Ovary (tissue), 3 donors: Measurements from ENCODE around the gene TRIM60.

Source experiments
- POLR2A ChIP-seq: fragments of 450-650 bp; IDR thresholded peaks from one replicate; pipeline ENCODE4 v1.6.1; 2017; ENCODE audit warnings: antibody characterized with exemption, mild to moderate bottlenecking, moderate library complexity
- TF ChIP-seq, protein P1 (sequence below), 3 donors: fragments of 450-650 bp in 2 of 3; fragments of 200-600 bp in 1 of 3; IDR thresholded peaks; one replicate each; pipeline versions ENCODE4 v1.5.1 to v1.8.0; 2016 to 2022; ENCODE audit warnings: antibody characterized with exemption in 3 of 3, mild to moderate bottlenecking in 1 of 3
- donor health status: DM: no; HTN: no; CAD: no.

DNA sequence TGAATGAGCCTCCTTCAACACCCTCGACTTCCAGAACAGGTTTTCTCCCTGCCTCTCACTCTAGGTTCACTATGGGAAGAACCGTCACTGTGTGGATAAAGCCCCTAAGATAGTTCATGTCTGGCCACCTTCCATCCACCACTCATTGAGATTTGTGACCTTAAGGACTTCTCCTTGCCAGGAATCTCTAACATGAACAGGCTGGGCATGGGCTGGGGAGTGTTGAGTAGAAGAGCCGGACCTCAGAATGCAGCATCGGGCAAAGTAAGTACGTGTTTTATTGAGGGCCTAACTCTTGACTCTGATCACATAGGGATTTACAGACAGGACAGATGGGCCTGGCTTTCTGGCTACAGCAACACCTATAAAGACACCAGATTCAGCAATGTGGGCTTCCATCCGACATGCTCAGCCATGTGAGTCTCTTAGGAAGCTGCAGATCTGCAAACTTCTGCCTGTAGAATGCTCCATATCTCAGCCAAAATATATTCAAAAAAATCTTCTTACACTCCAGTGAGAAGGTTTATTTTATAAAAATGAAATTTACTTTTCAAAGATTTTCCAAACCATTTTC, 26.4 kb upstream of the TRIM60 start:
- TF ChIP-seq, protein P1, sequence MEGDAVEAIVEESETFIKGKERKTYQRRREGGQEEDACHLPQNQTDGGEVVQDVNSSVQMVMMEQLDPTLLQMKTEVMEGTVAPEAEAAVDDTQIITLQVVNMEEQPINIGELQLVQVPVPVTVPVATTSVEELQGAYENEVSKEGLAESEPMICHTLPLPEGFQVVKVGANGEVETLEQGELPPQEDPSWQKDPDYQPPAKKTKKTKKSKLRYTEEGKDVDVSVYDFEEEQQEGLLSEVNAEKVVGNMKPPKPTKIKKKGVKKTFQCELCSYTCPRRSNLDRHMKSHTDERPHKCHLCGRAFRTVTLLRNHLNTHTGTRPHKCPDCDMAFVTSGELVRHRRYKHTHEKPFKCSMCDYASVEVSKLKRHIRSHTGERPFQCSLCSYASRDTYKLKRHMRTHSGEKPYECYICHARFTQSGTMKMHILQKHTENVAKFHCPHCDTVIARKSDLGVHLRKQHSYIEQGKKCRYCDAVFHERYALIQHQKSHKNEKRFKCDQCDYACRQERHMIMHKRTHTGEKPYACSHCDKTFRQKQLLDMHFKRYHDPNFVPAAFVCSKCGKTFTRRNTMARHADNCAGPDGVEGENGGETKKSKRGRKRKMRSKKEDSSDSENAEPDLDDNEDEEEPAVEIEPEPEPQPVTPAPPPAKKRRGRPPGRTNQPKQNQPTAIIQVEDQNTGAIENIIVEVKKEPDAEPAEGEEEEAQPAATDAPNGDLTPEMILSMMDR (IDR thresholded peaks at IDR 0.05) = no peak
- TF ChIP-seq POLR2A = no peak
